PC-9 (cell line): Measurements from ENCODE around the gene SEC31B.

ENCODE experiments used
- CTCF ChIP-seq: fragments of 200-600 bp; sonication (generic); conservative IDR thresholded peaks from 2 replicates; pipeline ENCODE4 v1.6.1; 2017; ENCODE audit warnings: mixed run types, antibody characterized with exemption, mild to moderate bottlenecking, moderate library complexity
- EZH2 ChIP-seq: fragments of 200-600 bp; sonication (generic); IDR thresholded peaks from 2 replicates; pipeline ENCODE4 v1.8.0; 2017; ENCODE audit warnings: antibody characterized with exemption, low read depth

- TF ChIP-seq CTCF (no peak), EZH2 (no peak)
Observed at GRCh38 chr10:100508266-100508665, 11.4 kb downstream of the SEC31B start.
